ENCODE data around the gene GARIN5A. TPM values are rescaled to one million over a fixed set of nuclear protein-coding genes. Genes with fewer than 3 reads are reported as not detected.

Gene GARIN5A
- total RNA-seq, 1 experiment from 2014 or later: 0.84 TPM

GRCh38 chr19:50432221-50433028, 44.2 kb downstream of the GARIN5A start, which contains the start of gene MYBPC2:
Gene MYBPC2, plus strand, starts transcription at chr19:50432892. Its CDS starts 62 bp downstream, at chr19:50432954.
- POLR2A ChIA-PET (ENCODE audit: low non-redundant PET): no interaction called here
- CTCF ChIA-PET: no interaction called here
- no peaks in the 10 kb centered on the region for H3K36me3 ChIP-seq (ENCODE audit: insufficient read depth, low read length, poor library complexity, severe bottlenecking)
- TF ChIP-seq CTCF (conservative IDR thresholded peaks at IDR 0.05; ENCODE audit: low read depth, low read length): no peak
- TF ChIP-seq EZH2 (IDR thresholded peaks at IDR 0.05; ENCODE audit: borderline replicate concordance, low read depth, low read length, poor library complexity, severe bottlenecking): no peak
- H3K4me3 ChIP-seq (ENCODE audit: low read depth, low read length, poor library complexity, severe bottlenecking): peak within 1 kb of the TSS; percentile 53
- peak within 1 kb of the TSS; percentile 54 for H3K27ac ChIP-seq (ENCODE audit: low read depth, low read length, poor library complexity, severe bottlenecking)
- H3K27me3 ChIP-seq (replicated peaks; ENCODE audit: insufficient read depth, low read depth, low read length, poor library complexity): no peaks in the 10 kb centered on the region
- H3K4me1 ChIP-seq (ENCODE audit: insufficient read depth, low read length, poor library complexity, severe bottlenecking): peaks cover 28% of the 10 kb centered on the region
- BruUV-seq (replicated peaks): no TSS peak
- H3K9me3 ChIP-seq (ENCODE audit: low read depth, low read length, poor library complexity, severe bottlenecking): no peaks in the 10 kb centered on the region
- intact Hi-C loops (cut with micrococcal nuclease; ENCODE audit: unreplicated experiment): no loop called here
- peak; percentile 41 for DNase-seq (ENCODE audit: low spot score)

- no peaks in the 10 kb centered on the region for H3K27me3 ChIP-seq (replicated peaks; ENCODE audit: insufficient read depth, low read depth, low read length, poor library complexity)
- no peaks in the 10 kb centered on the region for H3K9me3 ChIP-seq (ENCODE audit: low read depth, low read length, poor library complexity, severe bottlenecking)
- DNase-seq (ENCODE audit: low spot score): peak; percentile 85
- no peak for TF ChIP-seq CTCF (conservative IDR thresholded peaks at IDR 0.05; ENCODE audit: low read depth, low read length)
- no peak for TF ChIP-seq EZH2 (IDR thresholded peaks at IDR 0.05; ENCODE audit: borderline replicate concordance, low read depth, low read length, poor library complexity, severe bottlenecking)
- intact Hi-C loops (cut with micrococcal nuclease; ENCODE audit: unreplicated experiment): no loop called here
- CTCF ChIA-PET: no interaction called here
- peaks cover 28% of the 10 kb centered on the region for H3K4me1 ChIP-seq (ENCODE audit: insufficient read depth, low read length, poor library complexity, severe bottlenecking)
- POLR2A ChIA-PET (ENCODE audit: low non-redundant PET): no interaction called here
- no peaks in the 10 kb centered on the region for H3K36me3 ChIP-seq (ENCODE audit: insufficient read depth, low read length, poor library complexity, severe bottlenecking)
- no TSS peak for BruUV-seq (replicated peaks)
- peak overlapping the region; percentile 53 for H3K4me3 ChIP-seq (ENCODE audit: low read depth, low read length, poor library complexity, severe bottlenecking)
- peak overlapping the region; percentile 54 for H3K27ac ChIP-seq (ENCODE audit: low read depth, low read length, poor library complexity, severe bottlenecking)
Observed at GRCh38 chr19:50431343-50432220, 45.1 kb downstream of the GARIN5A start.

- no peak for DNase-seq (ENCODE audit: low spot score)
- intact Hi-C loops (cut with micrococcal nuclease; ENCODE audit: unreplicated experiment): no loop called here
- Histone ChIP-seq H3K4me1 (ENCODE audit: insufficient read depth, low read length, poor library complexity, severe bottlenecking) (peaks cover 28% of the 10 kb centered on the region), H3K27me3 (replicated peaks; ENCODE audit: insufficient read depth, low read depth, low read length, poor library complexity) (no peaks in the 10 kb centered on the region), H3K27ac (ENCODE audit: low read depth, low read length, poor library complexity, severe bottlenecking) (no peak overlapping the region), H3K9me3 (ENCODE audit: low read depth, low read length, poor library complexity, severe bottlenecking) (no peaks in the 10 kb centered on the region), H3K36me3 (ENCODE audit: insufficient read depth, low read length, poor library complexity, severe bottlenecking) (no peaks in the 10 kb centered on the region), H3K4me3 (ENCODE audit: low read depth, low read length, poor library complexity, severe bottlenecking) (peak overlapping the region; percentile 53)
- ChIA-PET CTCF (no interaction called here), POLR2A (ENCODE audit: low non-redundant PET) (no interaction called here)
- TF ChIP-seq CTCF (conservative IDR thresholded peaks at IDR 0.05; ENCODE audit: low read depth, low read length) (no peak), EZH2 (IDR thresholded peaks at IDR 0.05; ENCODE audit: borderline replicate concordance, low read depth, low read length, poor library complexity, severe bottlenecking) (no peak)
- BruUV-seq (replicated peaks): no TSS peak
Observed at GRCh38 chr19:50430888-50431342, 45.7 kb downstream of the GARIN5A start.
